GM23248 (cell line): ENCODE measurements around the gene CYTH4. TPM values are rescaled to one million over a fixed set of nuclear protein-coding genes. Genes with fewer than 3 reads are reported as not detected.

ENCODE experiments used
- DNase-seq: peaks from one replicate; pipeline ENCODE4 v3.0.0-alpha.2; 2015
- H2AFZ ChIP-seq: fragments of 200-600 bp; sonication (generic); 2 replicates; pipeline ENCODE4 v1.6.1; 2016; ENCODE audit warnings: antibody characterized with exemption
- H3F3A ChIP-seq: fragments of 200-600 bp; sonication (generic); 2 replicates; pipeline ENCODE4 v1.6.1; 2016; ENCODE audit warnings: mild to moderate bottlenecking, antibody characterized with exemption, mixed run types; ENCODE audit not compliant: insufficient read depth
- H3K27ac ChIP-seq: fragments of 200-600 bp; sonication (generic); 2 replicates; pipeline ENCODE4 v1.5.1; 2016; ENCODE audit warnings: mild to moderate bottlenecking
- H3K27me3 ChIP-seq: fragments of 200-600 bp; sonication (generic); replicated peaks from 2 replicates; pipeline ENCODE4 v1.6.1; 2016; ENCODE audit warnings: mild to moderate bottlenecking; ENCODE audit not compliant: insufficient read depth
- H3K36me3 ChIP-seq: fragments of 200-600 bp; sonication (generic); 2 replicates; pipeline ENCODE4 v1.6.1; 2016; ENCODE audit warnings: low read depth, mild to moderate bottlenecking
- H3K4me1 ChIP-seq: fragments of 200-600 bp; sonication (generic); 2 replicates; pipeline ENCODE4 v1.6.1; 2016; ENCODE audit warnings: mild to moderate bottlenecking; ENCODE audit not compliant: insufficient read depth
- H3K4me2 ChIP-seq: fragments of 200-600 bp; sonication (generic); one replicate; pipeline ENCODE4 v1.6.1; 2016; ENCODE audit warnings: mild to moderate bottlenecking; ENCODE audit not compliant: unreplicated experiment
- H3K4me3 ChIP-seq: fragments of 200-600 bp; sonication (generic); 2 replicates; pipeline ENCODE4 v1.5.1; 2016; ENCODE audit warnings: mild to moderate bottlenecking
- H3K79me2 ChIP-seq: fragments of 200-600 bp; sonication (generic); 2 replicates; pipeline ENCODE4 v1.6.1; 2016; ENCODE audit warnings: mild to moderate bottlenecking; ENCODE audit not compliant: insufficient read depth
- H3K9ac ChIP-seq: fragments of 200-600 bp; sonication (generic); 2 replicates; pipeline ENCODE4 v1.6.1; 2016; ENCODE audit warnings: mild to moderate bottlenecking
- H3K9me2 ChIP-seq: fragments of 200-600 bp; sonication (generic); 2 replicates; pipeline ENCODE4 v1.6.1; 2016; ENCODE audit warnings: mixed run types, mild to moderate bottlenecking, moderate library complexity; ENCODE audit not compliant: insufficient read depth
- H3K9me3 ChIP-seq: fragments of 200-600 bp; sonication (generic); one replicate; pipeline ENCODE4 v1.6.1; 2017; ENCODE audit warnings: low read depth
- H4K20me1 ChIP-seq: fragments of 200-600 bp; sonication (generic); 2 replicates; pipeline ENCODE4 v1.6.0; 2016; ENCODE audit not compliant: insufficient read depth
- EZH2 ChIP-seq: fragments of 200-600 bp; sonication (generic); IDR thresholded peaks from 2 replicates; pipeline ENCODE4 v1.6.1; 2018; ENCODE audit warnings: antibody characterized with exemption, mild to moderate bottlenecking; ENCODE audit not compliant: insufficient read depth, poor library complexity, severe bottlenecking
- EZH2phosphoT487 ChIP-seq: fragments of 200-600 bp; sonication (generic); IDR thresholded peaks from 2 replicates; pipeline ENCODE4 v1.6.1; 2018; ENCODE audit warnings: antibody characterized with exemption, moderate library complexity, mild to moderate bottlenecking, low read depth; ENCODE audit not compliant: insufficient read depth
- WGBS, 2 experiments: methylation state at CpG; one replicate each; pipeline ENCODE4 v1.1.6; 2015 to 2017; ENCODE audit warnings: low lambda C conversion rate in 2 of 2, low coverage in 1 of 2; ENCODE audit errors: missing lambda C conversion rate in 2 of 2; 5-methylcytosine and 5-hydroxymethylcytosine counted together
- in situ Hi-C: fragments of 300-500 bp; cut with MboI; formaldehyde crosslinking; loops from 2 replicates; pipeline ENCODE4 v1.15.0; 2020
- polyA plus RNA-seq: library from polyadenylated mRNA; unstranded; fragments of >200 nt; fragmentation: Nextera tagmentation; extraction: Ambion mirVana; gene quantifications from 2 replicates; pipeline ENCODE4 v1.2.1, GENCODE V29; 2016
- total RNA-seq: library from RNA; depleted of rRNA; stranded (reverse); fragments of >200 nt; shearing (Covaris generic); gene quantifications from 2 replicates; pipeline ENCODE4 v1.2.3, GENCODE V29; 2014

Gene CYTH4
- total and polyA plus RNA-seq, 2 experiments from 2014 or later: not detected

DNA sequence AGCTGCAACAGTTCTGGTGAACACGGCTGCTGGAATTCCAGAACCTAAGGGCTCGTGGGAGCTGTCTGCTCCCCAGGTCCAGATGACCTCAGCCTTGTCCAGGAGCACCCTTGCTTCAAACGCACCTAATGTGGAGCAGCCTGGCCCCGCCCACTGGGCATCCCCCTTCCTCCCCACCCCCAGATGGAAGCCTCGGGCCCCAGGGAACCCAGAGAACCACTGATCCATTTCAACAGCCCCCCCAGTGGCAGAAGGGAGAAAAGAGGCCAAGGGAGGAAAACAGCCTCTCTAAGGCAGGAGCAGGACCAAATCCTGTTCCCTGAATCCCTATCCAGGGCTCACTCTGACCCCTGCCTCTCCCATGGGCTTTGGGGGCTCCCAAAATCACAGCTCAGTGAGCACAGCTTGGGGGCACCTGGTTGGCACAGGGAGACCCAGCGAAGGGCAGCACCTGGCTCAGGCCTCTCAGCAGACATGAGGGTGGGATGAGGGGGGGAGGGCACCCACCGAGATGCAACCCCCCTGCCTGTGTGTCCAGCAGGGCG, 1.2 kb downstream of the CYTH4 start:
- in situ Hi-C loops: no loop called here
- no peak overlapping the region for H3K4me2 ChIP-seq
- no peak overlapping the region for H3K4me3 ChIP-seq
- H3K36me3 ChIP-seq: no peaks in the 10 kb centered on the region
- no peaks in the 10 kb centered on the region for H3K9me3 ChIP-seq
- H2AFZ ChIP-seq: no peak overlapping the region
- H3K4me1 ChIP-seq: no peaks in the 10 kb centered on the region
- no peaks in the 10 kb centered on the region for H3K79me2 ChIP-seq
- no peaks in the 10 kb centered on the region for H3F3A ChIP-seq
- no peaks in the 10 kb centered on the region for H3K9me2 ChIP-seq
- peak; percentile 21 for DNase-seq
- H3K9ac ChIP-seq: no peak overlapping the region
- H3K27ac ChIP-seq: no peak overlapping the region
- H3K27me3 ChIP-seq: no peaks in the 10 kb centered on the region
- WGBS, 2 experiments: 32 to 42% methylated on average over 5 to 8 of the region's 8 CpGs
- no peaks in the 10 kb centered on the region for H4K20me1 ChIP-seq
- no peak for TF ChIP-seq EZH2

GRCh38 chr22:37284126-37284804, 2.0 kb downstream of the CYTH4 start:
- Histone ChIP-seq H3K9ac (no peak overlapping the region), H3K27me3 (no peaks in the 10 kb centered on the region), H3K27ac (no peak overlapping the region), H3K4me1 (no peaks in the 10 kb centered on the region), H2AFZ (no peak overlapping the region), H4K20me1 (no peaks in the 10 kb centered on the region), H3K9me2 (no peaks in the 10 kb centered on the region), H3K79me2 (no peaks in the 10 kb centered on the region), H3F3A (no peaks in the 10 kb centered on the region), H3K4me3 (no peak overlapping the region), H3K9me3 (no peaks in the 10 kb centered on the region), H3K4me2 (no peak overlapping the region), H3K36me3 (no peaks in the 10 kb centered on the region)
- TF ChIP-seq EZH2: no peak
- TF ChIP-seq EZH2phosphoT487: no peak
- no peak for DNase-seq
- in situ Hi-C loops: no loop called here
- 57 to 60% methylated on average over 9 of the region's 9 CpGs for WGBS, 2 experiments

DNA sequence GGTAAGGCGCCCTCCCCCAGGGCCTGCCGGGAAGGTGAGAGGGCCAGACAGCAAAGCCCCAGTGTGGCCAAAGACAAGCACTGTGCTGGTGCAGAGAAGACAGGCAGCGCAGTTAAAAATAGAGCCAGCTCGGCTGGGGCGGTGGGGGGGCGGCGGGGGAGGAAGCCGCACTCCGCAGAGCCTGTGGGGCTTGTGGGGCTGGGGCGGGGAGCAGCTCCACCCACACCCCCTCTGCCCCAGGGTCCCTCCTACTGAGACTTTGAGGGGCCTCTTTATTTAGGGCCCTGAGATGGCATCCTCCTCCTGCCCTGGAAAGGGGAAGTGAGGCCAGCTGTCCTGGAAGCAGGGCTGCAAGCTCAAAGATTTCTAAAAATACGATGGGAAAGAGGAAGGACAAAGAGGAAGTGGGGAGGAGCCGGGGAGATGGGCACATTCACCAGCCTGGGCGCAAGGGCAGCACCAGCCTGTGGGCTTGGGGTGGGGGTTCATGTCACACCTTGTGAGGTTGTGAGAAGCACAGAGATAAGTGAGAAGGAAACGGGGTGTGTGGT, 2.6 kb downstream of the CYTH4 start:
- in situ Hi-C loops: no loop called here
- H3K4me1 ChIP-seq: no peaks in the 10 kb centered on the region
- no peak overlapping the region for H3K9ac ChIP-seq
- WGBS, 2 experiments: 22 to 45% methylated on average over 7 to 14 of the region's 14 CpGs
- DNase-seq: no peak
- TF ChIP-seq EZH2 (no peak), EZH2phosphoT487 (no peak)
- H3K9me2 ChIP-seq: no peaks in the 10 kb centered on the region
- no peaks in the 10 kb centered on the region for H3K36me3 ChIP-seq
- H3F3A ChIP-seq: no peaks in the 10 kb centered on the region
- H2AFZ ChIP-seq: no peak overlapping the region
- no peaks in the 10 kb centered on the region for H3K27me3 ChIP-seq
- H3K9me3 ChIP-seq: no peaks in the 10 kb centered on the region
- no peak overlapping the region for H3K4me3 ChIP-seq
- H3K79me2 ChIP-seq: no peaks in the 10 kb centered on the region
- H3K27ac ChIP-seq: no peak overlapping the region
- no peak overlapping the region for H3K4me2 ChIP-seq
- no peaks in the 10 kb centered on the region for H4K20me1 ChIP-seq

- Histone ChIP-seq H3K4me3 (no peak overlapping the region), H3K27me3 (no peaks in the 10 kb centered on the region), H3K9ac (no peak overlapping the region), H3K4me1 (peaks cover 7% of the 10 kb centered on the region; the same call in 1 of the 2 replicates), H3K36me3 (no peaks in the 10 kb centered on the region), H3K9me3 (no peaks in the 10 kb centered on the region), H3K4me2 (no peak overlapping the region), H3F3A (peaks cover 3% of the 10 kb centered on the region), H4K20me1 (no peaks in the 10 kb centered on the region), H3K9me2 (no peaks in the 10 kb centered on the region), H2AFZ (no peak overlapping the region), H3K79me2 (no peaks in the 10 kb centered on the region), H3K27ac (no peak overlapping the region)
- no peak for DNase-seq
- in situ Hi-C loops: no loop called here
- 70 to 71% methylated on average over 10 of the region's 10 CpGs for WGBS, 2 experiments
- TF ChIP-seq EZH2 (no peak), EZH2phosphoT487 (no peak)
Observed at GRCh38 chr22:37285937-37286336, 3.6 kb downstream of the CYTH4 start.
